AG04450 (cell line): ENCODE data around the gene MIB2. TPM values are rescaled to one million over a fixed set of nuclear protein-coding genes. Genes with fewer than 3 reads are reported as not detected.
A peak's percentile ranks its signal among the peaks of the same experiment; 100 is the strongest.

Experiments
- CTCF ChIA-PET: fragments of 300-600, 350-600 bp; formaldehyde crosslinking; extraction: SDS; loops from one replicate; lab custom pipeline; 2022; ENCODE audit warnings: antibody characterized with exemption, inconsistent platforms; lab: Charles Lee
- POLR2A ChIA-PET: fragments of 350-600 bp; formaldehyde crosslinking; extraction: SDS; loops from one replicate; lab custom pipeline; 2021; ENCODE audit warnings: antibody characterized with exemption, inconsistent platforms; lab: Yijun Ruan, JAX
- DNase-seq: peaks from one replicate; pipeline ENCODE4 v3.0.0-alpha.2; 2011; ENCODE audit warnings: low read depth, low spot score
- H3K27ac ChIP-seq: one replicate; pipeline ENCODE4 v1.5.1; 2012; ENCODE audit warnings: low read depth, low read length, control low read depth
- H3K27me3 ChIP-seq: one replicate; pipeline ENCODE4 v1.6.0; 2012; ENCODE audit warnings: low read length; ENCODE audit not compliant: control insufficient read depth, insufficient read depth
- H3K4me3 ChIP-seq: 2 replicates; pipeline ENCODE4 v1.5.1; 2011; ENCODE audit warnings: mild to moderate bottlenecking, low read depth, low read length, control low read depth
- H3K9me3 ChIP-seq: 2 replicates; pipeline ENCODE4 v1.5.1; 2012; ENCODE audit warnings: low read length; ENCODE audit not compliant: control insufficient read depth, insufficient read depth
- CTCF ChIP-seq: IDR thresholded peaks from 2 replicates; pipeline ENCODE4 v1.5.1; 2011; ENCODE audit warnings: low read depth, low read length, control low read depth, inconsistent platforms
- polyA plus RNA-seq: library from polyadenylated mRNA; depleted of rRNA; stranded (reverse); fragments of >200 nt; gene quantifications from 2 replicates; pipeline ENCODE4 v1.2.3, GENCODE V29; 2011

The MIB2 gene
- polyA plus RNA-seq, 1 experiment: 9.4 TPM

GRCh38 chr1:1573843-1574720 is 41.2 kb upstream of the MIB2 start:
- peak; percentile 16; the same call in 1 of the 2 replicates for TF ChIP-seq CTCF

GRCh38 chr1:1574721-1575537 is 40.4 kb upstream of the MIB2 start, which contains the start of gene SSU72:
TSS of gene SSU72 (minus strand) at chr1:1574863. CDS start at chr1:1574557, 306 bp downstream.
- POLR2A ChIA-PET: interaction anchor here (0.7 kb wide), 1 partner anchor 57 kb away, joined by 4 read pairs; the partner anchor contains the start of gene MMP23B
- Histone ChIP-seq H3K4me3 (peak within 1 kb of the TSS; percentile 97), H3K27ac (peak within 1 kb of the TSS; percentile 92), H3K9me3 (no peaks in the 10 kb centered on the region; the same call in 1 of the 2 replicates), H3K27me3 (peaks cover 3% of the 10 kb centered on the region)
- no peak for TF ChIP-seq CTCF
- peak; percentile 71 for DNase-seq
- CTCF ChIA-PET: interaction anchor here (0.6 kb wide), 1 partner anchor 39 kb away, joined by 3 read pairs; no protein-coding TSS in a partner anchor

More at GRCh38 chr1:1573843-1574720, 41.2 kb upstream of the MIB2 start:
- DNase-seq: no peak
- CTCF ChIA-PET: interaction anchor here (0.6 kb wide), 1 partner anchor 40 kb away, joined by 3 read pairs; no protein-coding TSS in a partner anchor
- peak overlapping the region; percentile 97 for H3K4me3 ChIP-seq
- H3K27me3 ChIP-seq: peaks cover 3% of the 10 kb centered on the region
- POLR2A ChIA-PET: no interaction called here
- H3K27ac ChIP-seq: peak overlapping the region; percentile 82
- no peaks in the 10 kb centered on the region; the same call in 1 of the 2 replicates for H3K9me3 ChIP-seq

GRCh38 chr1:1577367-1578011 is 37.8 kb upstream of the MIB2 start:
- Histone ChIP-seq H3K9me3 (no peaks in the 10 kb centered on the region; the same call in 1 of the 2 replicates), H3K27ac (no peak overlapping the region), H3K4me3 (no peak overlapping the region), H3K27me3 (peaks cover 12% of the 10 kb centered on the region)
- CTCF ChIA-PET: no interaction called here
- DNase-seq: no peak
- TF ChIP-seq CTCF: no peak
- POLR2A ChIA-PET: interaction anchor here (0.9 kb wide), 1 partner anchor 20 kb away, joined by 3 read pairs; no protein-coding TSS in a partner anchor

GRCh38 chr1:1578371-1578940 is 36.8 kb upstream of the MIB2 start:
- ChIA-PET CTCF (no interaction called here), POLR2A (no interaction called here)
- no peak overlapping the region for H3K27ac ChIP-seq

More at GRCh38 chr1:1578371-1578940, 36.8 kb upstream of the MIB2 start:
- no peak for TF ChIP-seq CTCF
- H3K9me3 ChIP-seq: no peaks in the 10 kb centered on the region; the same call in 1 of the 2 replicates
- H3K4me3 ChIP-seq: no peak overlapping the region
- DNase-seq: no peak
- peaks cover 18% of the 10 kb centered on the region for H3K27me3 ChIP-seq
